Measurements from ENCODE around the gene HIVEP3. TPM values are rescaled to one million over a fixed set of nuclear protein-coding genes. Genes with fewer than 3 reads are reported as not detected.
A peak's percentile ranks its signal among the peaks of the same experiment; 100 is the strongest.

The HIVEP3 gene
- total and polyA plus RNA-seq, 11 donors: 3.2 to 11.9 (median 5.0) TPM

- Histone ChIP-seq H3K4me3 (no peak overlapping the region), H3K4me1 (peaks cover 0 to 56% (median 38%) of the 10 kb centered on the region in 12 donors), H3K27me3 (no peaks in the 10 kb centered on the region), H3K27ac (peak overlapping the region in 4 of 12 donors; percentile 74 to 86 (median 84)), H3K9me3 (no peaks in the 10 kb centered on the region), H3K36me3 (no peaks in the 10 kb centered on the region)
- DNase-seq (peak in 2 of 5 donors; percentile 15 to 22), ATAC-seq (peak in 1 of 4 donors; percentile 2)
- intact Hi-C loops (cut with DNase I): no loop called here
- WGBS, 4 donors: 55 to 70% (median 58%) methylated on average over 8 of the region's 8 CpGs
- no peak for TF ChIP-seq POLR2A (IDR thresholded peaks at IDR 0.05)
- peak in 1 of 12 donors; percentile 8 for TF ChIP-seq CTCF (IDR thresholded peaks at IDR 0.05)
Measured at GRCh38 chr1:41475859-41476567, 442.7 kb downstream of the HIVEP3 start.

GRCh38 chr1:41475346-41475745, 443.4 kb downstream of the HIVEP3 start:
- Histone ChIP-seq H3K27me3 (no peaks in the 10 kb centered on the region), H3K4me1 (peaks cover 0 to 56% (median 38%) of the 10 kb centered on the region in 12 donors), H3K9me3 (no peaks in the 10 kb centered on the region), H3K27ac (peak overlapping the region; percentile 45 to 86 (median 76)), H3K4me3 (no peak overlapping the region), H3K36me3 (no peaks in the 10 kb centered on the region)
- TF ChIP-seq POLR2A (IDR thresholded peaks at IDR 0.05) (no peak), CTCF (IDR thresholded peaks at IDR 0.05) (no peak)
- intact Hi-C loops (cut with DNase I): no loop called here
- DNase-seq: peak in 3 of 5 donors; percentile 12 to 45 (median 23)
- ATAC-seq: no peak
- WGBS, 4 donors: 67 to 78% (median 74%) methylated on average over 4 of the region's 4 CpGs

- 37 to 65% (median 45%) methylated on average over 11 to 17 of the region's 17 CpGs for WGBS, 4 donors
- H3K4me1 ChIP-seq: peaks cover 0 to 54% (median 38%) of the 10 kb centered on the region in 12 donors
- H3K27ac ChIP-seq: peak overlapping the region; percentile 58 to 86 (median 76)
- intact Hi-C loops (cut with DNase I): no loop called here
- peak; percentile 50 to 63 (median 57) for ATAC-seq
- no peaks in the 10 kb centered on the region for H3K9me3 ChIP-seq
- H3K36me3 ChIP-seq: no peaks in the 10 kb centered on the region
- H3K4me3 ChIP-seq: no peak overlapping the region
- H3K27me3 ChIP-seq: no peaks in the 10 kb centered on the region
- peak in 2 of 5 donors; percentile 54 to 69 for DNase-seq
- TF ChIP-seq CTCF (IDR thresholded peaks at IDR 0.05): no peak
- TF ChIP-seq POLR2A (IDR thresholded peaks at IDR 0.05): no peak
Measured at GRCh38 chr1:41474490-41475271, 444.0 kb downstream of the HIVEP3 start.

All from heart left ventricle (tissue), 16 donors.